Sigmoid colon (tissue), 7 donors: ENCODE results near the gene FSTL1. TPM values are rescaled to one million over a fixed set of nuclear protein-coding genes. Genes with fewer than 3 reads are reported as not detected.

Experiments
- DNase-seq: peaks from one replicate; pipeline ENCODE4 v3.0.0-alpha.2; 2019
- H3K27ac ChIP-seq, 4 donors: fragments of 200-600 bp; sonication (generic); one replicate each; pipeline ENCODE4 v1.5.1; 2016 to 2019; ENCODE audit warnings: mild to moderate bottlenecking in 1 of 4
- H3K27me3 ChIP-seq, 3 donors: fragments of 200-600 bp; sonication (generic); one replicate each; pipeline ENCODE4 v1.5.1; 2019; ENCODE audit warnings: mild to moderate bottlenecking in 1 of 3
- H3K36me3 ChIP-seq, 4 donors: fragments of 200-600 bp; sonication (generic); one replicate each; pipeline ENCODE4 v1.5.1; 2016 to 2019
- H3K4me1 ChIP-seq, 4 donors: fragments of 200-600 bp; sonication (generic); one replicate each; pipeline ENCODE4 v1.5.1; 2017 to 2019
- H3K4me3 ChIP-seq, 4 donors: fragments of 200-600 bp; sonication (generic); one replicate each; pipeline ENCODE4 v1.5.1; 2017 to 2019; ENCODE audit warnings: mild to moderate bottlenecking in 2 of 4, moderate library complexity in 1 of 4
- H3K9me3 ChIP-seq, 4 donors: fragments of 200-600 bp in 3 of 4; sonication (generic) in 3 of 4; one replicate each; pipeline versions ENCODE4 v1.5.1 to v1.6.1; 2013 to 2019
- CTCF ChIP-seq, 4 experiments: fragments of 450-650 bp in 3 of 4; fragments of 200-600 bp in 1 of 4; IDR thresholded peaks; one replicate each; pipeline ENCODE4 v1.5.1; 2016 to 2019; ENCODE audit warnings: antibody characterized with exemption in 4 of 4, mild to moderate bottlenecking in 3 of 4, moderate library complexity in 2 of 4
- EP300 ChIP-seq, 4 donors: sonication (generic); formaldehyde crosslinking; IDR thresholded peaks; one replicate each; pipeline ENCODE4 v1.6.1; 2017; ENCODE audit warnings: antibody characterized with exemption in 4 of 4
- POLR2A ChIP-seq, 2 donors: fragments of 450-650 bp; IDR thresholded peaks; one replicate each; pipeline ENCODE4 v1.6.1; 2016; ENCODE audit warnings: antibody characterized with exemption in 2 of 2, mild to moderate bottlenecking in 2 of 2, moderate library complexity in 2 of 2
- POLR2AphosphoS5 ChIP-seq, 4 donors: sonication (generic); formaldehyde crosslinking; IDR thresholded peaks; one replicate each; pipeline ENCODE4 v1.6.1; 2017; ENCODE audit warnings: antibody characterized with exemption in 4 of 4
- WGBS, 2 donors: extraction: QIAGEN DNeasy Blood & Tissue Kit; methylation state at CpG; one replicate each; pipeline ENCODE4 v1.1.7; 2013; 5-methylcytosine and 5-hydroxymethylcytosine counted together
- intact Hi-C: fragments of 100-400 bp; cut with DNase I; formaldehyde crosslinking; loops from one replicate; pipeline ENCODE4 v1.15.1; 2023
- polyA plus RNA-seq, 3 donors: library from polyadenylated mRNA; stranded (reverse); fragments of 200-250 nt; gene quantifications; one replicate each; pipeline ENCODE4 v1.2.3, GENCODE V29; 2013
- total RNA-seq, 4 donors: library from RNA; depleted of rRNA; stranded (reverse); fragments of >200 nt; gene quantifications; one replicate each; pipeline ENCODE4 v1.1.0, GENCODE V29; 2016
- donor health status: healthy with polysubstance abuse.
- donor health status: Bipolar disorder and iron deficiency.
- donor health status: healthy.

Gene FSTL1
- total and polyA plus RNA-seq, 7 donors: 8.1 to 653 (median 266) TPM

- TF ChIP-seq POLR2A (IDR thresholded peaks at IDR 0.05) (no peak), EP300 (IDR thresholded peaks at IDR 0.05) (no peak), POLR2AphosphoS5 (IDR thresholded peaks at IDR 0.05) (no peak), CTCF (IDR thresholded peaks at IDR 0.05) (no peak)
- Histone ChIP-seq H3K27ac (peak overlapping the region; percentile 96 to 98 (median 98)), H3K36me3 (no peaks in the 10 kb centered on the region), H3K4me3 (peak overlapping the region in 3 of 4 donors; percentile 85 to 94 (median 89)), H3K9me3 (no peaks in the 10 kb centered on the region), H3K27me3 (no peaks in the 10 kb centered on the region), H3K4me1 (peaks cover 0 to 40% (median 36%) of the 10 kb centered on the region in 4 donors)
- intact Hi-C loops: loop anchor here (2.0 to 10.0 kb wide), 3 partner anchors 31 to 103 kb away; no protein-coding TSS in a partner anchor
- DNase-seq: no peak
- 92 to 95% methylated on average over 6 of the region's 6 CpGs for whole genome bisulfite sequencing, 2 donors
Measured at GRCh38 chr3:120451806-120452205, 1.0 kb upstream of the FSTL1 start.

GRCh38 chr3:120451272-120451761 is 525 bp upstream of the FSTL1 start:
- Histone ChIP-seq H3K27me3 (no peaks in the 10 kb centered on the region), H3K9me3 (no peaks in the 10 kb centered on the region), H3K27ac (peak overlapping the region; percentile 96 to 98 (median 98)), H3K4me3 (peak overlapping the region; percentile 85 to 94 (median 89)), H3K36me3 (no peaks in the 10 kb centered on the region), H3K4me1 (peaks cover 0 to 45% (median 40%) of the 10 kb centered on the region in 4 donors)
- no peak for TF ChIP-seq POLR2AphosphoS5 (IDR thresholded peaks at IDR 0.05)
- no peak for TF ChIP-seq POLR2A (IDR thresholded peaks at IDR 0.05)
- no peak for TF ChIP-seq CTCF (IDR thresholded peaks at IDR 0.05)
- no peak for TF ChIP-seq EP300 (IDR thresholded peaks at IDR 0.05)
- 42 to 71% methylated on average over 35 of the region's 35 CpGs for whole genome bisulfite sequencing, 2 donors
- DNase-seq: peak; percentile 76
- intact Hi-C loops: loop anchor here (2.0 to 10.0 kb wide), 3 partner anchors 31 to 103 kb away; no protein-coding TSS in a partner anchor

GRCh38 chr3:120449701-120450599 is 842 bp downstream of the FSTL1 start:
- intact Hi-C loops: loop anchor here (2.0 to 10.0 kb wide), 3 partner anchors 29 to 105 kb away; no protein-coding TSS in a partner anchor
- peaks cover 0 to 59% (median 54%) of the 10 kb centered on the region in 4 donors for H3K4me1 ChIP-seq
- no peaks in the 10 kb centered on the region for H3K27me3 ChIP-seq
- DNase-seq: peak; percentile 75
- peak overlapping the region; percentile 85 to 94 (median 89) for H3K4me3 ChIP-seq
- peak overlapping the region; percentile 96 to 98 (median 98) for H3K27ac ChIP-seq
- TF ChIP-seq POLR2AphosphoS5 (IDR thresholded peaks at IDR 0.05) (peak; percentile 49 to 81 (median 68)), EP300 (IDR thresholded peaks at IDR 0.05) (peak in 2 of 4 donors; percentile 11 to 51), CTCF (IDR thresholded peaks at IDR 0.05) (no peak)
- H3K9me3 ChIP-seq: no peaks in the 10 kb centered on the region
- H3K36me3 ChIP-seq: no peaks in the 10 kb centered on the region
- 1 to 4% methylated on average over 32 of the region's 32 CpGs for WGBS, 2 donors

- peaks cover 0 to 66% (median 60%) of the 10 kb centered on the region in 4 donors for H3K4me1 ChIP-seq
- no peaks in the 10 kb centered on the region for H3K9me3 ChIP-seq
- no peak for DNase-seq
- H3K4me3 ChIP-seq: peak overlapping the region; percentile 85 to 94 (median 89)
- H3K36me3 ChIP-seq: no peaks in the 10 kb centered on the region
- TF ChIP-seq POLR2A (IDR thresholded peaks at IDR 0.05) (no peak), CTCF (IDR thresholded peaks at IDR 0.05) (no peak)
- peak overlapping the region; percentile 96 to 98 (median 98) for H3K27ac ChIP-seq
- WGBS, 2 donors: 40 to 61% methylated on average over 6 of the region's 6 CpGs
- intact Hi-C loops: no loop called here
- H3K27me3 ChIP-seq: no peaks in the 10 kb centered on the region
Measured at GRCh38 chr3:120449251-120449650, 1.5 kb downstream of the FSTL1 start.
